Stimulated activated naive CD8-positive, alpha-beta T cell treated with anti-CD3 and anti-CD28 coated beads, Interleukin-15, amount 100 ng/mL, for 72 hours (primary cell): ENCODE results near the gene FOXC2.

Experiments used
- ATAC-seq: fragments of 150-1000 bp; cut with Tn5 transposase; 2 replicates; pipeline ENCODE4 v1.10.0; 2021; ENCODE audit warnings: mild to moderate bottlenecking, moderate library complexity
- DNase-seq, 2 donors: peaks; one replicate each; pipeline ENCODE4 v3.0.0; 2021 to 2022
- H3K27ac Mint-ChIP-seq, 2 donors: one replicate each; pipeline ENCODE4 v1.8.0; 2022; ENCODE audit warnings: mild to moderate bottlenecking in 2 of 2, mixed read lengths in 2 of 2, moderate library complexity in 2 of 2
- H3K27me3 Mint-ChIP-seq: one replicate; pipeline ENCODE4 v1.8.0; 2022; ENCODE audit warnings: mixed read lengths
- H3K4me1 Mint-ChIP-seq: one replicate; pipeline ENCODE4 v1.8.0; 2022; ENCODE audit warnings: mild to moderate bottlenecking, mixed read lengths
- H3K4me3 Mint-ChIP-seq, 2 donors: one replicate each; pipeline ENCODE4 v1.8.0; 2022; ENCODE audit warnings: mild to moderate bottlenecking in 2 of 2, mixed read lengths in 2 of 2, moderate library complexity in 1 of 2
- H3K9me3 Mint-ChIP-seq, 2 donors: one replicate each; pipeline ENCODE4 v1.8.0; 2022; ENCODE audit warnings: mixed read lengths in 2 of 2

FOXC2 gene

GRCh38 chr16:86566601-86566965 lies at the start of gene FOXC2:
FOXC2 (plus strand) TSS chr16:86566829; CDS start chr16:86567336, 507 bp downstream.
- Mint-ChIP-seq H3K27ac (peak within 1 kb of the TSS in 1 of 2 donors; percentile 19), H3K27me3 (peaks cover 82% of the 10 kb centered on the region), H3K4me1 (peaks cover 23% of the 10 kb centered on the region), H3K4me3 (peak within 1 kb of the TSS; percentile 29 to 58), H3K9me3 (no peaks in the 10 kb centered on the region)
- DNase-seq = peak; percentile 23 to 53
- peak; percentile 54 for ATAC-seq

- ATAC-seq (no peak), DNase-seq (no peak)
- peaks cover 92% of the 10 kb centered on the region for H3K27me3 Mint-ChIP-seq
- peaks cover 12% of the 10 kb centered on the region for H3K4me1 Mint-ChIP-seq
- no peak overlapping the region for H3K27ac Mint-ChIP-seq
- H3K4me3 Mint-ChIP-seq = no peak overlapping the region
- H3K9me3 Mint-ChIP-seq = no peaks in the 10 kb centered on the region
Measured at GRCh38 chr16:86517033-86517432, 49.6 kb upstream of the FOXC2 start.

DNA sequence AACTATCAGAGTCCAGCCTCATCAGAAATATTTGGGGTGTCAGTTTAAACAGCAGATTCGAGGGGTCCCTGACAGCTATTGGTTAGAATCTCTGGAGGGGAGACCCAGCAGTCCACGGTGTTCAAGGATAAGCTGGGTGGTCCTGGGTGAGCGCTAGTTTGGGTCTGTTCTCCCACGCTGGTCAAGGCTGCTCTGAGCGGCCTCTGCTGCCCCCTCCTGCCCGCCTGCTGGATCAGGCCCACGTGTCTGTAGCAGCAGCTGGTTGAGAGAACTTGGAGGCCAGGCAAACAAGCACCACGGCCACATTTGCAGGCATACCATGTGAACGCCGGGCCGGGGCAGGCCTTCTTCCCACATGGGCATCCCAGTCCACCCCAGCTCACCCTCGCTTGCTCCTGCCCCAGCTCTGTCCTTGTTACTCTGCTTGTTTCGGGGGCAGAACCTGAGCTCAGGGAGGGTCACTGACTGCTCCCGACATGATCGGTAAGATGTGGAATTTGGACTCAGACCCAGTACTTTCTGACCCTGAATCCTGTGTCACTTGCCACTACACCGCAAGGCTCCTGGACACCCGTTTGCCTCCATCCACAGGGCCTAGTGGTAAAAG lies 48.9 kb upstream of the FOXC2 start:
- Mint-ChIP-seq H3K27me3 (peaks cover 89% of the 10 kb centered on the region), H3K27ac (no peak overlapping the region), H3K9me3 (no peaks in the 10 kb centered on the region), H3K4me1 (peaks cover 12% of the 10 kb centered on the region), H3K4me3 (no peak overlapping the region)
- DNase-seq (peak in 1 of 2 donors; percentile 53), ATAC-seq (peak; percentile 79)

GRCh38 chr16:86519007-86519648 lies 47.5 kb upstream of the FOXC2 start:
- no peak for ATAC-seq
- peaks cover 81% of the 10 kb centered on the region for H3K27me3 Mint-ChIP-seq
- no peak overlapping the region for H3K4me3 Mint-ChIP-seq
- DNase-seq = no peak
- no peaks in the 10 kb centered on the region for H3K9me3 Mint-ChIP-seq
- H3K4me1 Mint-ChIP-seq = peaks cover 12% of the 10 kb centered on the region
- peak overlapping the region in 1 of 2 donors; percentile 15 for H3K27ac Mint-ChIP-seq

GRCh38 chr16:86519649-86520316 lies 46.8 kb upstream of the FOXC2 start:
- Mint-ChIP-seq H3K4me1 (peaks cover 12% of the 10 kb centered on the region), H3K27me3 (peaks cover 74% of the 10 kb centered on the region), H3K9me3 (no peaks in the 10 kb centered on the region), H3K4me3 (peak overlapping the region in 1 of 2 donors; percentile 64), H3K27ac (peak overlapping the region in 1 of 2 donors; percentile 42)
- peak; percentile 39 to 41 for DNase-seq
- no peak for ATAC-seq

DNA sequence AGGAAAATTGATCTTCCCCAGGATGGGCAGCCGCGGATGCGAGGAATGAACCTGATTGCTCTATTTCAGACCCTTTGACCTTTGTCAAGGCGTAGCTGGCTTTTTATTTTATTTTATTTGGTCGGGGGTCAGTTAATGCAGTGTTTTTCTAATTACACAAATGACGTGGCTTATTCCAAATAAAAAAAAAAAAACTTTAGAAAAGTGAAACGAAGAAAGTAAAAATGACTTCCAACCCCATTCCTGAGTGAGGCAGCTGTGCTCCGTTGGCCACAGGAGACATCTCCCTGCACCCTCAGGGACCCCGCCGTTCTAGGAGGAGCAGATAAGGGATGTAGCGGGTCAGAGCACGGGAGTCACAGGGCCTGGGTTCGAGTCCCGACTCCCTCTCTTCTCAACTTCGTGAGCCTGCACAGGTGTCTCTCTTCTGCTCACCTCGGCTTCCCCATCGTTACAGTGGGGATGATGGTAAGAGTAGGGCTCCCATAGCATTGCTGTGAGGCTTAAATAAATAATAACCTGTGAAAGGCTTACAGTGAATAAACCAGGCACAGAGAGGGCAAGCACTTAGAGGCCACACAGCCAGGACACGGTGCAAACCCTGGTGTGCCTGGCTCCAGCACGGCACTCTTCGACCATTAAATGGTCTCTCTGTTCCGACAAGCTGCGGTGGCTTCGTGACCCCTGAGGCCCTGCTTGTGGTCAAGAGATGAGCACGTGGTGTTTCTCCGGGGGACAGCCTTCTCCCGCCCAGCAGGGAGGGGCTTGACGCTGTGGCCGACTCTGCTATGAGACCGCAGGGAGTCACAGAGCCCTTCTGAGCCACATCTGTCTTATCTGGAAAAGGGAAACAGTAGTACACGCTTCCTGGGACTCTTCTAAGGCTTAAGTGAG lies 46.1 kb upstream of the FOXC2 start:
- DNase-seq (no peak), ATAC-seq (no peak)
- Mint-ChIP-seq H3K27ac (no peak overlapping the region), H3K4me1 (peaks cover 12% of the 10 kb centered on the region), H3K27me3 (peaks cover 66% of the 10 kb centered on the region), H3K4me3 (no peak overlapping the region), H3K9me3 (no peaks in the 10 kb centered on the region)

- no peak overlapping the region for H3K4me3 Mint-ChIP-seq
- H3K9me3 Mint-ChIP-seq = no peaks in the 10 kb centered on the region
- peaks cover 57% of the 10 kb centered on the region for H3K27me3 Mint-ChIP-seq
- no peak for ATAC-seq
- H3K4me1 Mint-ChIP-seq = peaks cover 12% of the 10 kb centered on the region
- no peak overlapping the region for H3K27ac Mint-ChIP-seq
- no peak for DNase-seq
Measured at GRCh38 chr16:86521236-86522197, 45.1 kb upstream of the FOXC2 start.

GRCh38 chr16:86522634-86523033 lies 44.0 kb upstream of the FOXC2 start:
- ATAC-seq (no peak), DNase-seq (no peak)
- no peak overlapping the region for H3K4me3 Mint-ChIP-seq
- peaks cover 46% of the 10 kb centered on the region for H3K27me3 Mint-ChIP-seq
- peaks cover 12% of the 10 kb centered on the region for H3K4me1 Mint-ChIP-seq
- no peaks in the 10 kb centered on the region for H3K9me3 Mint-ChIP-seq
- H3K27ac Mint-ChIP-seq = peak overlapping the region in 1 of 2 donors; percentile 91

DNA sequence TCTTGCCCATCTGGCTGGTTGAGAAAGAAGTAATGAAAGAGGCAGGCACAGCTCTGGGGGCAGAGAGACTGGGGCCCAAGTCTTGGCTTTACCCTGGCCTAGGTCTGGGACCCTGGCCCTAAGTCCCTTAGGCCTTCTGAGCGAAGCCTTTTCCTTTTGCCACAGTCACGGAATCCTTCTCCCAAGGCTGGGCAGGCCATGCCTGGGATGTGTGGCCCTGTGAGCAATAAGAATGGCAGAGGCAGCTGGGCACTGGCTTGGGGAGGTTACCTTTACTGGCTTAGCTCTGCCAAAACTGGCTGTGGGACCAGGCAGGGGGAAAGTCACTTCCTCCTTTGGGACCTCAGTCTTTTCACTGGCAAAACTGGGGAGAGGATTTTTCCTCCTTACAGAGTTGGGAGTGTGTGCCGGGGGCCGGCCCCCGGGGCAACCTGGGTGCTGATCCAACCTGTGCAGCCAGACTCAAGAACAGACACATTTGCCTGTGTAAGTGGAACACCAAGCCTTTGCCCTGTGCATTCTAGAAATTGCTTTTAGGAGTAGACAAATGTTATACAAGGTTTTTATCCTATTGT lies 43.4 kb upstream of the FOXC2 start:
- H3K27me3 Mint-ChIP-seq = peaks cover 39% of the 10 kb centered on the region
- no peaks in the 10 kb centered on the region for H3K9me3 Mint-ChIP-seq
- no peak for ATAC-seq
- H3K4me1 Mint-ChIP-seq = peaks cover 12% of the 10 kb centered on the region
- no peak for DNase-seq
- H3K27ac Mint-ChIP-seq = peak overlapping the region in 1 of 2 donors; percentile 91
- H3K4me3 Mint-ChIP-seq = no peak overlapping the region

- ATAC-seq (no peak), DNase-seq (no peak)
- Mint-ChIP-seq H3K9me3 (no peaks in the 10 kb centered on the region), H3K4me1 (peaks cover 12% of the 10 kb centered on the region), H3K27me3 (peaks cover 32% of the 10 kb centered on the region), H3K27ac (no peak overlapping the region), H3K4me3 (no peak overlapping the region)
Measured at GRCh38 chr16:86524029-86524428, 42.6 kb upstream of the FOXC2 start.

DNA sequence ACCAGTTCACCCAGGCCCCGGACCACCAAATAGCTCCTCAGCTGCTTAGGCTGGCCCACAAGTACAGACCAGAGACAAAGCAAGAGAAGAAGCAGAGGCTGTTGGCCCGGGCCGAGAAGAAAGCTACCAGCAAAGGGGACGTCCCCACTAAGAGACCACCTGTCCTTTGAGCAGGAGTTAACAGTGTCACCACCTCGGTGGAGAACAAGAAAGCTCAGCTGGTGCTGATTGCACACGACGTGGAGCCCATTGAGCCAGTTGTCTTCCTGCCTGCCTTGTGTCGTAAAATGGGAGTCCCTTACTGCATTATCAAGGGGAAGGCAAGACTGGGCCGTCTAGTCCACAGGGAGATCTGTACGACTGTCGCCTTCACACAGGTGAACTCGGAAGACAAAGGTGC lies 40.9 kb upstream of the FOXC2 start:
- no peaks in the 10 kb centered on the region for H3K9me3 Mint-ChIP-seq
- DNase-seq (no peak), ATAC-seq (no peak)
- peak overlapping the region in 1 of 2 donors; percentile 74 for H3K27ac Mint-ChIP-seq
- peaks cover 19% of the 10 kb centered on the region for H3K27me3 Mint-ChIP-seq
- no peak overlapping the region for H3K4me3 Mint-ChIP-seq
- no peaks in the 10 kb centered on the region for H3K4me1 Mint-ChIP-seq

DNA sequence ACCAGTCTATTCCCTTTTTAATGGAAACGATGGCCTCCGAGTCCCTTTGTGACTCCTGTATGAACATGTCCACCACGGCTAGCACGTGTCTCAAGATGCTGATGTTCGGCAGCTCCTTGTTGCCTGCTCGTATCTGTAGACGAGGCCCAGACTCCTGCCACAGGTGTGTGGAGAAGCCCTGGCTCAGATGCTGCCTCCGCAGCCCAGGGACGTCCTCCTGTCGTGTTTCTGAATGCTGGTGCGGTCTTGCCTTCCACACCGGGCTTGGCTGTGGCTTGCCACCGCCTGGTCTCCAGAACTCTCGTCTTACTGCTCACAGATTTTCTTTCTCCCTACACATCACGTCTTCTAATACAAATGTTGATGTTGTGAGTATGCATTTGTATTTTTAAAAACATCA lies 39.3 kb upstream of the FOXC2 start:
- DNase-seq (no peak), ATAC-seq (no peak)
- no peak overlapping the region for H3K27ac Mint-ChIP-seq
- no peaks in the 10 kb centered on the region for H3K9me3 Mint-ChIP-seq
- no peaks in the 10 kb centered on the region for H3K4me1 Mint-ChIP-seq
- H3K27me3 Mint-ChIP-seq = peaks cover 9% of the 10 kb centered on the region
- H3K4me3 Mint-ChIP-seq = no peak overlapping the region

DNA sequence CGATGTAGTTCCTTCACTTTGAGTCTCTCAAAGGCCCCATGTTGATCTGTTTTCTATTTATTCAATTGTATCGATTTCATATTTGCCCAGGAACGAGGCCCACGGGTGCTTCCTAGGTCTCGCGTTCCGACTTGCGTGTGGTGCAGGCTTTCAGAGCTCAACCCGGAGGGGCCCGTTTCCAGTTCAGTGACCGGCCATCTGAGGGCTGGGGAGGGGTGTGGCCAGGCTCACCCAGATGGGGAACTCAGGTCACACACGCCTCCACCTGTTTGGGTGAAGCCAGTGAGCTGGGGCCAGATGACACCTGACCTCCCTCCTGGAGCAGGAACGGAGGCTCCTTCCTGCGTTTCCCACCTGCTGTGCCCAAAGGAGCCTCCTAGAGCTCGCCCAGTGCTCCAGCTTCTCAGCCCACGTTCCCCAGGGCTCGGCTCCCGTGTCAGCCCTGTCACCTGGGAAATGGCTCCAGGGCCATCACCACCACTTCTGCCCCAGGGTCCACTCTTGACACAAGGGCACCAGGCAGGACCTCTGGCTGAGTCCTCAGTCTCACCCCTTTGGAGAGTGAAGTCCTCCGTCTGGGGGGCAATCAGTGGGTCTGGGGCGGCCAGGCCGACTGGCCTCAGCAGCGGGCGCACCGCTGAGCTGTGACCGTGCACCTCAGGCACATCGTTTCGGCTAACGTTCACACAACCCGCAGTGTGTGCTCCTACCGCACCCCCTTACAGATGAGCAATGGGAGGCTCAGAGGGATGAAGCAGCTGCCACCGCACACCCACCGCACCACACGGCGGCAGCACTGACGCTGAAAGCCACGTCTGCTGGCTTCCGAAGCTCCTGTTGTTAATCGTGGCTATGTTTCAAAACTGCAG lies 38.3 kb upstream of the FOXC2 start:
- DNase-seq (no peak), ATAC-seq (no peak)
- H3K27ac Mint-ChIP-seq = no peak overlapping the region
- no peaks in the 10 kb centered on the region for H3K4me1 Mint-ChIP-seq
- no peak overlapping the region for H3K4me3 Mint-ChIP-seq
- no peaks in the 10 kb centered on the region for H3K9me3 Mint-ChIP-seq
- no peaks in the 10 kb centered on the region for H3K27me3 Mint-ChIP-seq
